Measurements from ENCODE around the gene PRKG2.
A peak's percentile ranks its signal among the peaks of the same experiment; 100 is the strongest.

Gene PRKG2

GRCh38 chr4:81131066-81131465 is 84.0 kb downstream of the PRKG2 start:
- Histone ChIP-seq H3K9me3 (ENCODE audit: control insufficient read depth, low read length) (no peaks in the 10 kb centered on the region), H3K4me1 (ENCODE audit: control insufficient read depth, insufficient read depth, low read length) (peaks cover 11% of the 10 kb centered on the region), H3K4me3 (ENCODE audit: low read length) (no peak overlapping the region), H3K9ac (ENCODE audit: low read length) (no peak overlapping the region), H3K27me3 (replicated peaks; ENCODE audit: control insufficient read depth, insufficient read depth, low read length) (no peaks in the 10 kb centered on the region), H3K36me3 (ENCODE audit: control insufficient read depth, insufficient read depth, low read length, severe bottlenecking) (no peaks in the 10 kb centered on the region)
- no peak for DNase-seq (ENCODE audit: low read depth)

- H3K4me3 ChIP-seq (ENCODE audit: low read length), result no peak overlapping the region
- H3K9me3 ChIP-seq (ENCODE audit: control insufficient read depth, low read length), result no peaks in the 10 kb centered on the region
- no peak for DNase-seq (ENCODE audit: low read depth)
- H3K27me3 ChIP-seq (replicated peaks; ENCODE audit: control insufficient read depth, insufficient read depth, low read length), result no peaks in the 10 kb centered on the region
- no peaks in the 10 kb centered on the region for H3K36me3 ChIP-seq (ENCODE audit: control insufficient read depth, insufficient read depth, low read length, severe bottlenecking)
- H3K9ac ChIP-seq (ENCODE audit: low read length), result no peak overlapping the region
- H3K4me1 ChIP-seq (ENCODE audit: control insufficient read depth, insufficient read depth, low read length), result peaks cover 6% of the 10 kb centered on the region
Measured at GRCh38 chr4:81130569-81130968, 84.5 kb downstream of the PRKG2 start.

- no peaks in the 10 kb centered on the region for H3K9me3 ChIP-seq (ENCODE audit: control insufficient read depth, low read length)
- no peak overlapping the region for H3K4me3 ChIP-seq (ENCODE audit: low read length)
- H3K27me3 ChIP-seq (replicated peaks; ENCODE audit: control insufficient read depth, insufficient read depth, low read length), result no peaks in the 10 kb centered on the region
- no peak overlapping the region for H3K9ac ChIP-seq (ENCODE audit: low read length)
- no peaks in the 10 kb centered on the region for H3K4me1 ChIP-seq (ENCODE audit: control insufficient read depth, insufficient read depth, low read length)
- H3K36me3 ChIP-seq (ENCODE audit: control insufficient read depth, insufficient read depth, low read length, severe bottlenecking), result no peaks in the 10 kb centered on the region
- DNase-seq (ENCODE audit: low read depth), result no peak
Measured at GRCh38 chr4:81120055-81120454, 95.0 kb downstream of the PRKG2 start.

- Histone ChIP-seq H3K36me3 (ENCODE audit: control insufficient read depth, insufficient read depth, low read length, severe bottlenecking) (no peaks in the 10 kb centered on the region), H3K4me1 (ENCODE audit: control insufficient read depth, insufficient read depth, low read length) (peaks cover 2% of the 10 kb centered on the region), H3K9me3 (ENCODE audit: control insufficient read depth, low read length) (no peaks in the 10 kb centered on the region), H3K9ac (ENCODE audit: low read length) (no peak overlapping the region), H3K4me3 (ENCODE audit: low read length) (no peak overlapping the region), H3K27me3 (replicated peaks; ENCODE audit: control insufficient read depth, insufficient read depth, low read length) (no peaks in the 10 kb centered on the region)
- no peak for DNase-seq (ENCODE audit: low read depth)
Measured at GRCh38 chr4:81118086-81118485, 96.9 kb downstream of the PRKG2 start.

GRCh38 chr4:81116566-81116965 is 98.5 kb downstream of the PRKG2 start:
- Histone ChIP-seq H3K27me3 (replicated peaks; ENCODE audit: control insufficient read depth, insufficient read depth, low read length) (no peaks in the 10 kb centered on the region), H3K9ac (ENCODE audit: low read length) (no peak overlapping the region), H3K36me3 (ENCODE audit: control insufficient read depth, insufficient read depth, low read length, severe bottlenecking) (no peaks in the 10 kb centered on the region), H3K4me3 (ENCODE audit: low read length) (no peak overlapping the region), H3K9me3 (ENCODE audit: control insufficient read depth, low read length) (no peaks in the 10 kb centered on the region), H3K4me1 (ENCODE audit: control insufficient read depth, insufficient read depth, low read length) (peaks cover 13% of the 10 kb centered on the region)
- peak; percentile 21 for DNase-seq (ENCODE audit: low read depth)

- no peak overlapping the region for H3K9ac ChIP-seq (ENCODE audit: low read length)
- H3K4me3 ChIP-seq (ENCODE audit: low read length), result no peak overlapping the region
- no peaks in the 10 kb centered on the region for H3K9me3 ChIP-seq (ENCODE audit: control insufficient read depth, low read length)
Measured at GRCh38 chr4:81113024-81113423, 102.0 kb downstream of the PRKG2 start.

GRCh38 chr4:81109356-81109755 is 105.7 kb downstream of the PRKG2 start:
- Histone ChIP-seq H3K4me1 (ENCODE audit: control insufficient read depth, insufficient read depth, low read length) (peaks cover 15% of the 10 kb centered on the region), H3K4me3 (ENCODE audit: low read length) (no peak overlapping the region), H3K36me3 (ENCODE audit: control insufficient read depth, insufficient read depth, low read length, severe bottlenecking) (no peaks in the 10 kb centered on the region), H3K9me3 (ENCODE audit: control insufficient read depth, low read length) (no peaks in the 10 kb centered on the region), H3K27me3 (replicated peaks; ENCODE audit: control insufficient read depth, insufficient read depth, low read length) (no peaks in the 10 kb centered on the region), H3K9ac (ENCODE audit: low read length) (no peak overlapping the region)
- no peak for DNase-seq (ENCODE audit: low read depth)

More at GRCh38 chr4:81113024-81113423, 102.0 kb downstream of the PRKG2 start:
- Histone ChIP-seq H3K4me1 (ENCODE audit: control insufficient read depth, insufficient read depth, low read length) (peaks cover 15% of the 10 kb centered on the region), H3K36me3 (ENCODE audit: control insufficient read depth, insufficient read depth, low read length, severe bottlenecking) (no peaks in the 10 kb centered on the region), H3K27me3 (replicated peaks; ENCODE audit: control insufficient read depth, insufficient read depth, low read length) (no peaks in the 10 kb centered on the region)
- no peak for DNase-seq (ENCODE audit: low read depth)

GRCh38 chr4:81106150-81106549 is 108.9 kb downstream of the PRKG2 start:
- Histone ChIP-seq H3K4me1 (ENCODE audit: control insufficient read depth, insufficient read depth, low read length) (no peaks in the 10 kb centered on the region), H3K9ac (ENCODE audit: low read length) (no peak overlapping the region), H3K4me3 (ENCODE audit: low read length) (no peak overlapping the region), H3K27me3 (replicated peaks; ENCODE audit: control insufficient read depth, insufficient read depth, low read length) (no peaks in the 10 kb centered on the region), H3K36me3 (ENCODE audit: control insufficient read depth, insufficient read depth, low read length, severe bottlenecking) (no peaks in the 10 kb centered on the region), H3K9me3 (ENCODE audit: control insufficient read depth, low read length) (no peaks in the 10 kb centered on the region)
- no peak for DNase-seq (ENCODE audit: low read depth)

GRCh38 chr4:81102107-81102506 is 112.9 kb downstream of the PRKG2 start:
- Histone ChIP-seq H3K27me3 (replicated peaks; ENCODE audit: control insufficient read depth, insufficient read depth, low read length) (no peaks in the 10 kb centered on the region), H3K9ac (ENCODE audit: low read length) (no peak overlapping the region), H3K9me3 (ENCODE audit: control insufficient read depth, low read length) (no peaks in the 10 kb centered on the region), H3K36me3 (ENCODE audit: control insufficient read depth, insufficient read depth, low read length, severe bottlenecking) (no peaks in the 10 kb centered on the region), H3K4me3 (ENCODE audit: low read length) (no peak overlapping the region), H3K4me1 (ENCODE audit: control insufficient read depth, insufficient read depth, low read length) (no peaks in the 10 kb centered on the region)
- no peak for DNase-seq (ENCODE audit: low read depth)

GRCh38 chr4:81096566-81096965 is 118.5 kb downstream of the PRKG2 start:
- peak; percentile 80 for DNase-seq (ENCODE audit: low read depth)
- Histone ChIP-seq H3K36me3 (ENCODE audit: control insufficient read depth, insufficient read depth, low read length, severe bottlenecking) (no peaks in the 10 kb centered on the region), H3K27me3 (replicated peaks; ENCODE audit: control insufficient read depth, insufficient read depth, low read length) (no peaks in the 10 kb centered on the region), H3K9me3 (ENCODE audit: control insufficient read depth, low read length) (no peaks in the 10 kb centered on the region), H3K4me3 (ENCODE audit: low read length) (no peak overlapping the region), H3K9ac (ENCODE audit: low read length) (no peak overlapping the region), H3K4me1 (ENCODE audit: control insufficient read depth, insufficient read depth, low read length) (no peaks in the 10 kb centered on the region)

- DNase-seq (ENCODE audit: low read depth), result no peak
- H3K4me3 ChIP-seq (ENCODE audit: low read length), result no peak overlapping the region
Measured at GRCh38 chr4:81095389-81095788, 119.6 kb downstream of the PRKG2 start.

GRCh38 chr4:81093720-81094401 is 121.2 kb downstream of the PRKG2 start:
- no peak for DNase-seq (ENCODE audit: low read depth)
- H3K4me1 ChIP-seq (ENCODE audit: control insufficient read depth, insufficient read depth, low read length), result no peaks in the 10 kb centered on the region
- no peaks in the 10 kb centered on the region for H3K36me3 ChIP-seq (ENCODE audit: control insufficient read depth, insufficient read depth, low read length, severe bottlenecking)
- H3K9ac ChIP-seq (ENCODE audit: low read length), result no peak overlapping the region
- H3K27me3 ChIP-seq (replicated peaks; ENCODE audit: control insufficient read depth, insufficient read depth, low read length), result no peaks in the 10 kb centered on the region
- H3K4me3 ChIP-seq (ENCODE audit: low read length), result no peak overlapping the region
- no peaks in the 10 kb centered on the region for H3K9me3 ChIP-seq (ENCODE audit: control insufficient read depth, low read length)

More at GRCh38 chr4:81095389-81095788, 119.6 kb downstream of the PRKG2 start:
- Histone ChIP-seq H3K36me3 (ENCODE audit: control insufficient read depth, insufficient read depth, low read length, severe bottlenecking) (no peaks in the 10 kb centered on the region), H3K4me1 (ENCODE audit: control insufficient read depth, insufficient read depth, low read length) (no peaks in the 10 kb centered on the region), H3K27me3 (replicated peaks; ENCODE audit: control insufficient read depth, insufficient read depth, low read length) (no peaks in the 10 kb centered on the region), H3K9me3 (ENCODE audit: control insufficient read depth, low read length) (no peaks in the 10 kb centered on the region), H3K9ac (ENCODE audit: low read length) (no peak overlapping the region)
